Measurements from ENCODE around the gene TDRD12.
"Not testable (repeated sequence)": the region's sequence is repeated elsewhere in the genome, so short reads cannot be mapped to it uniquely, and the experiment has no call there.

Gene TDRD12

DNA sequence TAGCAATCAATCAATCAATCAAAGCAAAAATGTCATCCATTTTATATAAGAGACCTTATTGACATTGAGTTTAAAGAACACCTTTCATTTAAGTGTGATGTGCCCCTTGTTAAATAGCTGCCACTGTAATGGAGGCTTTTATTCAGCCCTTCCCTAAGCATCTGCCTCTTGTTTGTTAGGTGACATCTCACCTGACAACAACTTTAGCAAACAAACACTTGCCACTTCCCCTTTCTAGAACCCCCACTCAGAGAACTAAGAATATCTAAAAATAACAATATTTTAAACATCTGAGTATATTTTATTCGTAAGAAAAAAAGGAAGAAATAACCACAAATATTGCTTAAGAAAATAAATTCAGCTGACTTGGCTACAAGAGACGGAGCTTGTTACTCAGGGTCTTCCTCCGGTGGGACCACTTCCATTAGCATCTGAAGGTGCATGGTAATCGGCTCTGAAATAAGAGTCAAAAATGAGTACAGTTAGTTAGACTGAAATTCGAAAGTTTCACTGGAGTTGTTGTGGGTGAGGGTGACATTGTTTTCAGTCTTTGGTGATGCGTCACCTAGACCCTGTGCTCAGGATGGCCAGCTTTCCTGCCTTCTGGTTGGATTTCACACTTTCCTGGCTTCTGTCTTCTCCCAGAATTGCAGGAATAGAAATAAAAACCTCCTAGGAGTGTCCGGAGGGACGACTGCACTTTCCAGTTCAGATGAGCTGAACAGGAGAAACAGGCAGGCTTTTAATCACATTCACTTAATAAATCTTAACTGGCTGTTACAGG is 110.9 kb downstream of the TDRD12 start:
- FAIRE-seq, result peak; percentile 75
- peak; percentile 84 for DNase-seq (ENCODE audit: low spot score)

DNA sequence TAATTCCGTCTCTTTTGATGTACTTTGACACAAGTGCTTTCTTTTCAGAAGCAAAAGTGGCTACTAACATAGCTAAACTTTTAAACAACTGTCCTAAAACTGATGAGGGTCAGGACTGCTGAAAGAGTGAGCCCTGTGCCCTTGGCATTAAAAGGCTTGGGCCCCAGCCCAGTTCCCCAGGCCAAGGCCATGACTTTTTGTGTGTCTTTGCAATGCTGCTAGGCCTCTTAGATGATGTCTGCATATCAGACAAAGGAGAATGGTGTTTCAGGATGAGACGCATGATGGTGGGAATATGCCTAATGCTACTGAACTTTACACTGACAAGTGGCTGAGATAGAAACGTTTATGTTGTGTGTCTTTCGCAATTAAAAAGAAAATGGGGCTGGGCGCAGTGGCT is 112.0 kb downstream of the TDRD12 start:
- DNase-seq (ENCODE audit: low spot score) (no peak), FAIRE-seq (no peak)

DNA sequence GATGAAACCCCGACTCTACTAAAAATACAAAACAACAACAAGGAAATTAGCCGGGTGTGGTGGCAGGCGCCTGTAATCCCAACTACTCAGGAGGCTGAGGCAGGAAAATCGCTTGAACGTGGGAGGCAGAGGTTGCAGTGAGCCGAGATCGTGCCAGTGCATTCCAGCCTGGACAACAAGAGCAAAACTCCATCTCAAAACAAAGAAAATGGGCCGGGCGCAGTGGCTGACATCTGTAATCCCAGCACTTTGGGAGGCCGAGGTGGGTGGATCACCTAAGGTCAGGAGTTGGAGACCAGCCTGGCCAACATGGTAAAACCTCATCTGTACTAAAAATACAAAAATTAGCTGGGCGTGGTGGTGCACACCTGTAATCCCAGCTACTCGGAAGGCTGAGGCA is 112.5 kb downstream of the TDRD12 start:
- FAIRE-seq; DNase-seq (ENCODE audit: low spot score): not testable (repeated sequence)

DNA sequence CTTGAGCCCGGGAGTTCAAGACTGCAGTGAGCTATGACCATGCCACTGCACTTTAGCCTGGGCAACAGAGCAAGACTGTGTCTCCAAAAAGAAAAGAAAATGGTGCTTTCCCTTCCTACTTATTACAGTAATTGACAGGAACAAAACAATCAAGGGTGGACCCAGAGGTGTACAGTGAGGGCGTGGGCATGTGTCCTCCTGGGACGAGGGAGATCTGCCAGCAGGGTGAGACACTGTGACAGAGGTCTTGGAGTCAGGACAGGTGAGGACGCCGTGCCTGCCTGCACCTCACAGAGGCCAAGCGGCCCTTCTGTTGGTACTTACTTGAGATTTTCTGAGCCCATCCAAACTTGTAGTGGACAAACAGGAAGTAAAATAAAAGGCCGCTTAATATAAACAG is 113.3 kb downstream of the TDRD12 start:
- DNase-seq (ENCODE audit: low spot score); FAIRE-seq: not testable (repeated sequence)

DNA sequence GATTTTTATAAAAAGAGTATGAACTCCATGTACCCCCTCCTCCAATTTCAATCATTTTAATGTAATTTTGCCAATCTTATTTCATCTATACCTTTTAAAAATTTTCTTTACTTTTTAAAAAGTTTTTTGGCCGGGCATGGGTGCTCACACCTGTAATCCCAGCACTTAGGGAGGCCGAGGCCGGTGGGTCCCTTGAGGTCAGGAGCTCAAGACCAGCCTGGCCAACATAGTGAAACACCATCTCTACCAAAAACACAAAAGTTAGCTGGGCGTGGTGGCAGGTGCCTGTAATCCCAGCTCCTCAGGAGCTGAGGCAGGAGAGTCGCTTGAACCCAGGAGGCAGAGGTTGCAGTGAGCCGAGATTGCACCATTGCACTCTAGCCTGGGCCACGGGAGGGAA is 113.8 kb downstream of the TDRD12 start:
- not testable (repeated sequence) for FAIRE-seq; DNase-seq (ENCODE audit: low spot score)

DNA sequence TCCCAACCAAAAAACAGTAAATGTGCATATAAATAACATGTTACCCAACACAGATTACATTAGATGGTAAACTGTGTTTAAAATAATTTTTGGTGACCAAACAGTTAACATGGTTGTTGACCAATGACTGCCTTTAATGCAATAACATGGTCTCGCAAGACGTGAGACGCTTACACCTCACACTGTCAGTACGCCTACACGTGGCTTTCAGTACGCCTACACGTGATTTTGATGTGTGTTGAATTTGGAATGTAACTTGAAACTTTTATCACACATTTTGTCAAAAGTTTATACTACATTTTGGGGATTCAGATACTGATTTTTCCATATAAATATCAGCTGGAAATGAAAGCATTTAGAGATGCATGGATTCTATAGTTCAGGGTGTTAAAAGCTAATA is 118.0 kb downstream of the TDRD12 start:
- DNase-seq (ENCODE audit: low spot score), result no peak
- no peak for FAIRE-seq

DNA sequence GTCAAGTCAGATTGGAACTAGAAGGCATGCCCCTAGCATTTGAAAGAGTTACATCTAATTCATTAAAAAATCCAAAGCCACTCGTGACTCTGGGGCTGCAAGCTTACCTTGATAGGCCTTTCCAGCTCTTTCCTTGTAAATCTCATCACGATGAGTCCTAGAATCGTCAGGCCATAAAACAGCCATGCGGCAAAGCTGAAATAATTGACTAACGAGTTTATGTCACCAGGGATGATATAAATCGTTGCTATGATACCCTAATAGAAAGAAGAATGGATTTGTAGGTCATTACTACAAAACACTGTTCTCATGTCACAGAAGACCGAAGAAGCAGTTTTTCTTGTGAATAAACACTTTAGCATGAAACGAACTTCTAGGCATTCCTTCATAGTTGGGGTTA is 122.5 kb downstream of the TDRD12 start:
- no peak for DNase-seq (ENCODE audit: low spot score)
- no peak for FAIRE-seq

DNA sequence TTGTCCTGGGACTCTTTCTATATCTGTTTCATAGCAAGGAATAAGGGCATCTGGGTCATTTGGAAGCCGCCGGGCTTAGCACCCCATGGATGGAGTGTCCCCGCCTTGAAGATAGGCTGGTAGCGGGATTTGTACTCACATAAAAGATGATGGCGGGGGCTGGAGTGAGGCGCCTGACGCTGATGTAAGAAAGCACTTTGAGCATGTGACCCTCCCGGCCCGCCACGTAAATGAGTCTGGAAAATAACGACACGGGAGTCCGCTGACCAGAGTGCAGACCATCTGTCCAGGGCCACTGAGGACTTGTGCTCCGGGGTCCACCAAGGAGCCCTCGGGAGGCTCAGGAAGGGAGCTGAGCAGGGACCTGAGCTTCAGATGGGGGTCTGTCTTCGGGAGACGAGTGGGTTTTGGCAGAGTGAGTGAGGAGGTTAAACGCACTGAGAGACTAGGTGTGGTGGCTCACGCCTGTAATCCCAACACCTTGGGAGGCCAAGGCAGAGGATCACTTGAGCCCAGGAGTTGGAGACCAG is 124.2 kb downstream of the TDRD12 start:
- DNase-seq (ENCODE audit: low spot score) (no peak), FAIRE-seq (no peak)

DNA sequence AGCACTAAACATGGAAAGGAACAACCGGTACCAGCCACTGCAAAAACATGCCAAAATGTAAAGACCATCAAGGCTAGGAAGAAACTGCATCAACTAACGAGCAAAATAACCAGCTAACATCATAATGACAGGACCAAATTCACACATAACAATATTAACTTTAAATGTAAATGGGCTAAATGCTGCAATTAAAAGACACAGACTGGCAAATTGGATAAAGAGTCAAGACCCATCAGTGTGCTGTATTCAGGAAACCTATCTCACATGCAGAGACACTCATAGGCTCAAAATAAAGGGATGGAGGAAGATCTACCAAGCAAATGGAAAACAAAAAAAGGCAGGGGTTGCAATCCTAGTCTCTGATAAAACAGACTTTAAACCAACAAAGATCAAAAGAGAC is 128.5 kb downstream of the TDRD12 start:
- not testable (repeated sequence) for FAIRE-seq; DNase-seq (ENCODE audit: low spot score)

DNA sequence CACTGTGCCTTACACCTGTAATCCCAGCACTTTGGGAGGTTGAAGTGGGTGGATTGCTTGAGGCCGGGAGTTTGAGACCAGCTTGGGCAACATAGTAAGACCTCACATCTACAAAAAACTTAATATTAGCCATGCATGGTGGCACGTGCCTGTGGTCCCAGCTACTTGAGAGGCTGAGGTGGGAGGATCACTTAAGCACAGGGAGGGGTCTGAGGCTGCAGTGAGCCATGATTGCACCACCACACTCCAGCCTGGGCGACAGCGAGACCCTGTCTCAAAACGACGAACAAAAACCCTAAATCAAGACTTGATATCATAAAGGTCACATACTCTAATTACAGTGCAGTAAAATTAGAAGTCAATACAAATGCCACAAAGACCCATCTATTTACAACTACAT is 132.6 kb downstream of the TDRD12 start:
- no peak for DNase-seq (ENCODE audit: low spot score)
- no peak for FAIRE-seq

DNA sequence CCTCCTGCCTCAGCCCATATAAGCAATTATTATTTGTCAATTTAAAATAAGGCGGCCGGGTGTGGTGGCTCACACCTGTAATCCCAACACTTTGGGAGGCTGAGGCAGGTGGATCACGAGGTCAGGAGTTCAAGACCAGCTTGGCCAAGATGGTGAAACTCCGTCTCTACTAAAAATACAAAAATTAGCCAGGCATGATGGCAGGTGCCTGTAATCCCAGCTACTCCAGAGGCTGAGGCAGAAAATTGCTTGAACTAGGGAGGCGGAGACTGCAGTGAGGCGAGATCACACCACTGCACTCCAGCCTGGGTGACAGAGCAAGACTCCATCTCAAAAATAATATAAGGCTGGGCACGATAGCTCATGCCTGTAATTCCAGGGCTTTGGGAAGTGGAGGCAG is 137.3 kb downstream of the TDRD12 start:
- not testable (repeated sequence) for DNase-seq (ENCODE audit: low spot score); FAIRE-seq

DNA sequence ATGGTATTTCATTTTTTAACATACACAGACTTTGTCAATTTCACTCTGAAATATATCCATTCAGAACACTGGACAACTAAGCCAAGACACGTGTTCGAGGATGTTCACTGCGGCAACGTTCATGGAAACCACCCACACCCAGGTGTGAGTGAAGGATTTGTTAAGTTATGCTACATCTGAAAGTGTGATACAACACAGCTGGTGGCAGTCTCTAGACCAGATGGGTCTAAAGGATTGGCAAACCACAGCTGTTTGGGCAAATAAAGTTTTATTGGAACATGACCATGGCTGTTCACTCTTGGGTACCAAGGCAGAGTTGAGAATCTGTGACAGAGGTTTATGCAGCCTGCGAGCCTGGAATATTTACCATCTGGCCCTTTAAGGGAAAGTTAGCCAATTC is 138.0 kb downstream of the TDRD12 start:
- DNase-seq (ENCODE audit: low spot score) (no peak), FAIRE-seq (no peak)

DNA sequence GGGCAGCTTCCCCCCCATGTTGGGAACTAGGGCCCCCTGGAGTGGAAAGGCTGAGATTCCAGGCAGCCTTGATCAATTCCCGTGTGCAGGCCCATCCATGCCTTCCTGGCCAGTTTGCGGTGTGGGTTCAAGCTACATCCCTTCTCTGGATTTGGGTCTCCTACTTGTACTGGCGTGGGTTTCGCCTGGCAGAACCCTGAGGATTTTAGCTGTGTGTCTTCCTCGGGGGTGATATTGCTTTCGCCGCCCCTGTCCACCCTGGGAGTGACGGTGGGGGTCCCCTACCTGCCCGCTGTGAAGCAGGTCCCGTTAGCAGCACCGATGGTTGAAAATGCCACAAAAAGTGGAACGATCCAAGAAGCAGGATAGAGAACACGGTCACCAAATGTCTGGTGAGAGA is 138.6 kb downstream of the TDRD12 start:
- FAIRE-seq, result no peak
- DNase-seq (ENCODE audit: low spot score), result no peak

DNA sequence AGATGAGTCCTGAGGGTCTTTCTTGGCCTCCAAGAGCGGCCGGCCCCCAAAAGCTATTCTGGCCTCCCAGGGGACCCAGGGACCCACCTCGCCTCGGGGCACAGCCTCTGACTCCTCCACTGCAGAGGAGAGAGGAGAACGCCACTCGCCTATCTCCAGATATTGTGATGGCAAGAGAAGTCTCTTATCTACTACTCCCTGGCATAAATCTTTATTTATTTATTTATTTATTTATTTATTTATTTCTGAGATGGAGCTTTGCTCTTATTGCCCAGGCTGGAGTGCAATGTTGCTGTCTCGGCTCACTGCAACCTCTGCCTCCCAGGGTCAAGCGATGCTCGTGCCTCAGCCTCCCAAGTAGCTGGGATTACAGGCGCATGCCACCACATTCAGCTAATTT is 139.0 kb downstream of the TDRD12 start:
- FAIRE-seq (no peak), DNase-seq (ENCODE audit: low spot score) (no peak)

DNA sequence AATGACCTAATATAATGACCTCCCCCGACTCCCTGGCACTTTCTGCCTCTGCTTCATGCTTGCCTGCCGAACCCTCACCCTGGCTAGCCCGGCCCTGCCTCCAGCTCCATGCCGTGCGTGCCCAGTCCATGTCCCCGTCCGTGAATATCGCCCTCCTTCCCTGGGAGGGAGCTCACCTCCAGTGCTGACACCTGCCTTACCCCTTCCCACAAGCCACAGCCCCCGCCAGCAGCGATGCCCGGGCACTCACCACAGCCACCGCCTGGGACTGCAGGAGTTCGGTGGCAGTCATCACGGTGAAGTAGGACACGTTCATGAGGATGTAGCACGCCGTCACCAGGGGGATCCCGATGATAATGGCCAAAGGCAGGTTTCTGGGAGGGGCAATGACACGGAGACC is 140.0 kb downstream of the TDRD12 start:
- no peak for DNase-seq (ENCODE audit: low spot score)
- FAIRE-seq, result no peak

DNA sequence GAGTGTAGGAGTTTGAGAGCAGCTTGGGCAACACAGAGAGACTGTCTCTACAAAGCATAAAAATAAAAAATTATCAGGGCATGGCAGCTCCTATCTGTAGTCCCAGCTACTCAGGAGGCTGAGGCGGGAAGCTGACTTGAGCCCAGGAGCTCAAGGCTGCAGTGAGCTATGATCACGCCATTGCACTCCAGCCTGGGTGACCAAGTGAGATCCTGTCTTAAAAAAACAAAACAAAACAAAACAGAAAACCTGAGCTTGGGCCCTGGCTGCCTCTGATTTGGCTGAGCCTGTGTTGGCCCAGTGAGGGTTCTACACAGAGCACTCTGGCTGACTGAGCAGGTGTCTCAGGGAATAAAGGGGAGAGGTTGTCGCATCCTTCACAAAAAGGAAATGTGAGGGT is 142.0 kb downstream of the TDRD12 start:
- no peak for DNase-seq (ENCODE audit: low spot score)
- no peak for FAIRE-seq

DNA sequence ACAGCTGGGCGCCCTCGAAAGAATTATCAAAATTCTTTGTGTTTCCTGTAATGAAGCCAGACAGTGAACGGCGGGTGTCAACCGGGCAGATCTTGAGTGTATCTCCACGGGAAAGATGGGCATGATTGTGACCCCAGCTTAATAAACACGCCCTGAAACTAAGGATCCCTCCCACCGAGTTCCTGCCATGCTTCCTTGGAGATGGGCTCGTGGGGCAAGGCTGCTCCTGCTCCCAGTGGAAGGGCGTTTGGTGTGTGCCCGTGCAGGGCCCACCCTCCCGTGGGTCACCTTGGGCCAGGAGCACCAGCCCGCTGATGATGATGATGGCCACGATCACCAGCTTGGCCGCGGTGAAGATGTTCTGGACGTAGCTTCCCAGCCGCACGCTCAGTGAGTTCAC is 142.6 kb downstream of the TDRD12 start:
- FAIRE-seq (peak; percentile 37), DNase-seq (ENCODE audit: low spot score) (no peak)

DNA sequence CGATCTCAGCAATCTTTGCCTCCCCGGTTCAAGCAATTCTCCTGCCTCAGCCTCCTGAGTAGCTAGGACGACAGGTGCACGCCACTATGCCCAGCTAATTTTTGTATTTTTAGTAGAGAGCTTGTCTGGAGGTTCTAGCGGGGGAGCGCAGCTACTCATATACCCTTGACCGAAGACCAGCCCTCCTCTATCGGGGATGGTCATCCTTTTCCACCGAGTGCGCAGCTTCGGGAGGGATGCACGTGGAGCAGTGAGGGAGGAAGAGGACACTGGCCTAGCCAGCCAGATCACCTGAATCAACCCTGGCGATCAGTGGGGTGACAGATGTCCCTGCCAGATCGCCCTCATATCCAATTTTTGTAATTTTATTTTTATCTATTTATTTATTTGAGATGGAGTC is 143.2 kb downstream of the TDRD12 start:
- FAIRE-seq, result no peak

DNA sequence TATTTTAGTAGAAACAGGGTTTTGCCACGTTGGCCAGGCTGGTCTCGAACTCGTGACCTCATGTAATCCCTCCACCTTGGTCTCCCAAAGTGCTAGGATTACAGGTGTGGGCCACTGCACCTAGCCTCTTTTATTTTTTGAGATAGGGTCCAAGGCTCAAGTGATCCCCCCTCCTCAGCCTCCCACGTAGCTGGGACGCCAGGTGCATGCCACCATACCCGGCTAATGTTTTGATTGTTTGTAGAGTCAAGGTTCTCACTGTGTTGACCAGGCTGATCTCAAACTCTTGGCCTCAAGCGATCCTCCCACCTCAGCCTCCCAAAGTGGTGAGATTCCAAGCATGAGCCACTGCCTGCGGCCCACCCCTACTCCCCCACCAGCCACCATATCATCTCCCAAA is 143.7 kb downstream of the TDRD12 start:
- FAIRE-seq (no peak), DNase-seq (ENCODE audit: low spot score) (no peak)

More for the DNA sequence above, 143.2 kb downstream of the TDRD12 start:
- DNase-seq (ENCODE audit: low spot score), result no peak

DNA sequence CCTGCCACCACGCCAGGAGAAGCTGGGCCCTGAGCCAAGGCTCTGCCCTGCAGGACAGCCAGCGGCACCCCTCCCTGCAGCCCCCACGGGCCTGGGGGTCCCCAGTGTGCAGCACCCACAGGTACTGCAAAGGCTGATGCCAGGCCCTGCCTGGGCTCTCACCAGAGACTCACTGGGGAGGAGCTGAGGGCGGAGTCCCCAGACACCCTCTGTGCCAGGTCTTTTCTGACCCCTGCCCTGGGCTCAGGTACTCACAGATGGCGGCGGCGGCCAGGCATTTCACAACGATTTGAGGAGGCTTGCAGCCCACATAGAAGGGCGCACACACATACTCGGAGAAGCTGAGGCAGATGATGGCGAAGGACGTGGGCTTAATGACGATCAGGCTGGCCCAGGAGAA is 144.3 kb downstream of the TDRD12 start:
- DNase-seq (ENCODE audit: low spot score) (no peak), FAIRE-seq (no peak)

DNA sequence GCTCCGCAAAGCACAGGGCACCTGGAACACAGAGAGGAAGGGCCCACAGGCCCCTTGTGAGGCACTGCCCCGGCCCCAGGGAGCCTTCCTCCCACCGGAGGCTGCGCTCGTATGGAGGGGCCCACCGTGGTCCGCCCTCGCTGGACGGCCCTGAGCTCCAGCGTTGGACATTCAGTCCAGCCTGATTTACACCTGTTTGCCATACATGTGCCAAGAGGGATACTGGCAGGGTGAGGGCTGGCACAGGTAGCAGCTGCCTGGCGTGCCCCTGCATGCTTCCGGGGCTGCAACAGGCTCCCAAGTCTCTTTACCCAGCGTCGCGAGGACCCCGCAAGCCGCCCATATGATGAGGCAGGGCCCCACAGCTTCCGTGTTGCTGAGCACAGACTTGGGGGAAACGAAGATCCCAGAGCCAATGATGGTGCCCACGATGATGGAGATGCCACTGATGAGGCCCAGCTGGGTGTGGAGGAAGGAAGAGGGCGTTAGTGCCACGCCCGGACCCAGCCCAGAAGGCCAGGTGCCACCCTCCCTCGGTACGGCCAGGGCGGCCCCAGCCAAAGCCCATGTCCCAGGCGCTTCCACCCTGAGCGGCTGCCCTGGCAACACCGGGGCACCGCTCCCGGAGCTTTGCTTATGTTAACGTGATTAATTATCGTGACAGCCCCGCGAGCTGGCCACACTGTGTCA is 144.9 kb downstream of the TDRD12 start:
- FAIRE-seq, result no peak
- DNase-seq (ENCODE audit: low spot score), result no peak

DNA sequence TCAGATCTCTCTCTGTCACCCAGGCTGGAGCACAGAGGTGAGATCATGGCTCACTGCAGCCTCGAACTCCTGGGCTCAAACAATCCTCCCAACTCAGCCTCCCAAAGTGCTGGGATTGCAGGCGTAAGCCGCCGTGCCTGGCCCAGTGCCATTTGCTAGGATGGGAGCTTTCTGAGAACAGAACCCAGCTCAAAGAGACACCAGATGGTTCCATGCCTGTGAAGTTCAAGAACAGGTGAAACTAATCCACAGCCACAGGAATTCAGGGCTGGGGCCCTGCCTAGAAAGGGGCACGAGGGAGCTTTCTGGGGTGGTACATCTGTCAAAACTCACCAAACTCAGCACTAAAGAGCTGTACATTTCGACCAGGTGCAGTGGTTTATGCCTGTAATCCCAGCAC is 145.8 kb downstream of the TDRD12 start:
- FAIRE-seq (no peak), DNase-seq (ENCODE audit: low spot score) (no peak)

DNA sequence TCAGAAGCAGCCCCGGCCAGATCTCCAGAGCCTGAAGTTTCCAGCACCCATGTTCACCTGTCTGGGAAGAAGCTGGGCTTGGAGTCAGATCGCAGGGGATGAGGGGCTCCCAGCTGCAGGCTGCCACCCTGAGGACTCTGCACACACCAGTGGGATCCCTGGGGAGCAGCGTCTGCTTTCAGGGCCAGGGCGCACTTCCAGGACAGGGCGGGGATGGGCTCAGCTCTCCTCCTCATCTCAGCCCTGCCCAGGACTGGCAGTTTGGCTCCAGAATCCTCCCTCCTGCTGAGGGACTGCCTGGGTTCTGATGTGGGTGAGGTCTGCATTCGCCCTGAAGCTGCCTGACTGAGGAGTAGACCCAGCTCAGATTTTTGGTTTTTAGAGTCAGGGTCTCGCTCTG is 146.5 kb downstream of the TDRD12 start:
- FAIRE-seq (no peak), DNase-seq (ENCODE audit: low spot score) (no peak)

All from urothelium cell line (cell line).